ENCODE measurements around the gene AKAP6.
A peak's percentile ranks its signal among the peaks of the same experiment; 100 is the strongest.
"Not testable (repeated sequence)": the region's sequence is repeated elsewhere in the genome, so short reads cannot be mapped to it uniquely, and the experiment has no call there.

The AKAP6 gene

GRCh38 chr14:32373174-32373573 lies 44.1 kb downstream of the AKAP6 start:
- not testable (repeated sequence) for DNase-seq (ENCODE audit: low spot score)

- no peak for DNase-seq (ENCODE audit: low spot score)
These were observed 45.1 kb downstream of the AKAP6 start for GRCh38 chr14:32374155-32374554.

- DNase-seq (ENCODE audit: low spot score) = no peak
These were observed 46.6 kb downstream of the AKAP6 start for GRCh38 chr14:32375663-32376062.

- DNase-seq (ENCODE audit: low spot score) = no peak
These were observed 48.0 kb downstream of the AKAP6 start for GRCh38 chr14:32377046-32377646.

GRCh38 chr14:32378284-32378683 lies 49.2 kb downstream of the AKAP6 start:
- DNase-seq (ENCODE audit: low spot score) = no peak

GRCh38 chr14:32379447-32379846 lies 50.3 kb downstream of the AKAP6 start:
- no peak for DNase-seq (ENCODE audit: low spot score)

GRCh38 chr14:32381869-32382268 lies 52.8 kb downstream of the AKAP6 start:
- DNase-seq (ENCODE audit: low spot score) = no peak

GRCh38 chr14:32382704-32383103 lies 53.6 kb downstream of the AKAP6 start:
- DNase-seq (ENCODE audit: low spot score) = peak; percentile 1

- DNase-seq (ENCODE audit: low spot score) = no peak
These were observed 54.4 kb downstream of the AKAP6 start for GRCh38 chr14:32383364-32384009.

- DNase-seq (ENCODE audit: low spot score) = no peak
These were observed 55.4 kb downstream of the AKAP6 start for GRCh38 chr14:32384464-32384863.

GRCh38 chr14:32387295-32387694 lies 58.2 kb downstream of the AKAP6 start:
- not testable (repeated sequence) for DNase-seq (ENCODE audit: low spot score)

GRCh38 chr14:32393119-32393518 lies 64.0 kb downstream of the AKAP6 start:
- no peak for DNase-seq (ENCODE audit: low spot score)

GRCh38 chr14:32394038-32394437 lies 64.9 kb downstream of the AKAP6 start:
- no peak for DNase-seq (ENCODE audit: low spot score)

GRCh38 chr14:32396885-32397284 lies 67.8 kb downstream of the AKAP6 start:
- DNase-seq (ENCODE audit: low spot score) = no peak

GRCh38 chr14:32397861-32398640 lies 69.0 kb downstream of the AKAP6 start:
- DNase-seq (ENCODE audit: low spot score) = no peak

GRCh38 chr14:32399920-32400319 lies 70.8 kb downstream of the AKAP6 start:
- DNase-seq (ENCODE audit: low spot score) = no peak

GRCh38 chr14:32400480-32400879 lies 71.4 kb downstream of the AKAP6 start:
- DNase-seq (ENCODE audit: low spot score) = no peak

- no peak for DNase-seq (ENCODE audit: low spot score)
These were observed 73.9 kb downstream of the AKAP6 start for GRCh38 chr14:32403021-32403420.

- no peak for DNase-seq (ENCODE audit: low spot score)
These were observed 74.6 kb downstream of the AKAP6 start for GRCh38 chr14:32403688-32404087.

GRCh38 chr14:32404784-32405573 lies 75.9 kb downstream of the AKAP6 start:
- no peak for DNase-seq (ENCODE audit: low spot score)

- no peak for DNase-seq (ENCODE audit: low spot score)
These were observed 76.8 kb downstream of the AKAP6 start for GRCh38 chr14:32405856-32406255.

- no peak for DNase-seq (ENCODE audit: low spot score)
These were observed 78.0 kb downstream of the AKAP6 start for GRCh38 chr14:32407130-32407529.

All from HuH-7 (cell line).